Body of pancreas (tissue), 4 donors: ENCODE measurements around the gene GLI1.

Experiments
- CTCF ChIP-seq, 7 experiments: fragments of 450-650 bp in 4 of 7; fragments of 200-600 bp in 3 of 7; sonication (generic) in 3 of 7; IDR thresholded peaks; one replicate each; pipeline ENCODE4 v1.5.1; 2016 to 2019; ENCODE audit warnings: antibody characterized with exemption in 7 of 7
- POLR2A ChIP-seq, 3 donors: fragments of 450-650 bp; IDR thresholded peaks; one replicate each; pipeline ENCODE4 v1.6.1; 2016; ENCODE audit warnings: antibody characterized with exemption in 3 of 3, mild to moderate bottlenecking in 2 of 3

- TF ChIP-seq POLR2A (IDR thresholded peaks at IDR 0.05), result no peak
- no peak for TF ChIP-seq CTCF (IDR thresholded peaks at IDR 0.05)
These were observed 27.9 kb upstream of the GLI1 start for GRCh38 chr12:57431654-57432188.
